Aorta (tissue), 5 donors: ENCODE results near the gene FFAR1. TPM values are rescaled to one million over a fixed set of nuclear protein-coding genes. Genes with fewer than 3 reads are reported as not detected.

Source experiments
- ATAC-seq: fragments of 200-7000 bp; cut with Tn5 transposase; one replicate; pipeline ENCODE4 v1.9.1; 2022; ENCODE audit warnings: moderate library complexity; ENCODE audit not compliant: low FRiP score
- DNase-seq, 2 donors: peaks; one replicate each; pipeline ENCODE4 v3.0.0-alpha.2; 2020
- H3K27ac ChIP-seq, 2 donors: one replicate each; pipeline ENCODE4 v1.5.1; 2013; ENCODE audit warnings: low read length in 2 of 2, mild to moderate bottlenecking in 2 of 2, moderate library complexity in 2 of 2, control low read depth in 1 of 2, inconsistent platforms in 1 of 2, low read depth in 1 of 2
- H3K27me3 ChIP-seq, 2 donors: one replicate each; pipeline ENCODE4 v1.6.1; 2013; ENCODE audit warnings: control low read depth in 1 of 2, low read length in 1 of 2, mild to moderate bottlenecking in 1 of 2, moderate library complexity in 1 of 2; ENCODE audit not compliant: insufficient read depth in 2 of 2, control insufficient read depth in 1 of 2
- H3K36me3 ChIP-seq, 2 donors: one replicate each; pipeline ENCODE4 v1.6.1; 2013; ENCODE audit warnings: control low read depth in 1 of 2, low read length in 1 of 2, mild to moderate bottlenecking in 1 of 2; ENCODE audit not compliant: insufficient read depth in 2 of 2, control insufficient read depth in 1 of 2
- H3K4me1 ChIP-seq, 2 donors: one replicate each; pipeline ENCODE4 v1.6.1; 2013; ENCODE audit warnings: low read length in 2 of 2, control low read depth in 1 of 2, mild to moderate bottlenecking in 1 of 2, moderate library complexity in 1 of 2; ENCODE audit not compliant: insufficient read depth in 2 of 2, control insufficient read depth in 1 of 2
- H3K4me3 ChIP-seq, 2 donors: one replicate each; pipeline ENCODE4 v1.5.1; 2013; ENCODE audit warnings: low read length in 2 of 2, control low read depth in 1 of 2, mild to moderate bottlenecking in 1 of 2
- H3K9me3 ChIP-seq: one replicate; pipeline ENCODE4 v1.6.1; 2013; ENCODE audit warnings: mild to moderate bottlenecking, low read length; ENCODE audit not compliant: control insufficient read depth
- WGBS, 2 donors: extraction: QIAGEN DNeasy Blood & Tissue Kit; methylation state at CpG; one replicate each; pipeline ENCODE4 v1.1.7; 2013; 5-methylcytosine and 5-hydroxymethylcytosine counted together
- intact Hi-C, 2 donors: fragments of 100-400 bp; cut with DNase I; formaldehyde crosslinking; loops; one replicate each; pipeline versions ENCODE4 v1.14.2 to v1.15.0; 2022
- polyA plus RNA-seq, 2 donors: library from polyadenylated mRNA; stranded (reverse); fragments of 200-250 nt; gene quantifications; one replicate each; pipeline ENCODE4 v1.2.3, GENCODE V29; 2013
- total RNA-seq, 2 donors: library from RNA; stranded (reverse); fragmentation: NEBNext Ultra II Directional; extraction: Animal tissue kit (Norgen Biotek cat#: 25700); gene quantifications; one replicate each; pipeline ENCODE4 v1.2.1, GENCODE V29; 2021
- donor health status: healthy with polysubstance abuse.
- donor health status: Bipolar disorder and iron deficiency.
- donor health status: DM: no; HTN: no; CAD: no.
- donor health status: DM: no; HTN: no; CAD: no.
- donor health status: DM: yes; HTN: yes; CAD: no.

FFAR1 gene
- total and polyA plus RNA-seq, 4 donors: not detected

GRCh38 chr19:35334144-35334753, 13.5 kb upstream of the FFAR1 start:
- intact Hi-C loops: no loop called here
- ATAC-seq (no peak), DNase-seq (no peak)
- no peak overlapping the region for H3K27ac ChIP-seq
- WGBS, 2 donors: 76 to 81% methylated on average over 10 of the region's 10 CpGs
- H3K36me3 ChIP-seq: no peaks in the 10 kb centered on the region
- H3K4me3 ChIP-seq: no peak overlapping the region
- H3K9me3 ChIP-seq: no peaks in the 10 kb centered on the region
- H3K27me3 ChIP-seq: no peaks in the 10 kb centered on the region
- H3K4me1 ChIP-seq: no peaks in the 10 kb centered on the region

GRCh38 chr19:35336166-35336955, 11.3 kb upstream of the FFAR1 start:
- H3K27me3 ChIP-seq: no peaks in the 10 kb centered on the region
- 83 to 85% methylated on average over 21 of the region's 21 CpGs for WGBS, 2 donors
- peak; percentile 11 for ATAC-seq
- H3K4me1 ChIP-seq: no peaks in the 10 kb centered on the region
- H3K27ac ChIP-seq: no peak overlapping the region
- DNase-seq: peak in 1 of 2 donors; percentile 6
- H3K36me3 ChIP-seq: no peaks in the 10 kb centered on the region
- intact Hi-C loops: no loop called here
- H3K4me3 ChIP-seq: no peak overlapping the region
- H3K9me3 ChIP-seq: no peaks in the 10 kb centered on the region

GRCh38 chr19:35337097-35337983, 10.4 kb upstream of the FFAR1 start:
- 75 to 77% methylated on average over 25 of the region's 25 CpGs for WGBS, 2 donors
- no peaks in the 10 kb centered on the region for H3K36me3 ChIP-seq
- no peaks in the 10 kb centered on the region for H3K4me1 ChIP-seq
- intact Hi-C loops: no loop called here
- H3K27me3 ChIP-seq: no peaks in the 10 kb centered on the region
- DNase-seq: peak in 1 of 2 donors; percentile 21
- no peak overlapping the region for H3K27ac ChIP-seq
- no peaks in the 10 kb centered on the region for H3K9me3 ChIP-seq
- no peak for ATAC-seq
- no peak overlapping the region for H3K4me3 ChIP-seq

GRCh38 chr19:35337984-35338296, 9.8 kb upstream of the FFAR1 start:
- no peak for ATAC-seq
- Histone ChIP-seq H3K27ac (no peak overlapping the region), H3K36me3 (no peaks in the 10 kb centered on the region), H3K9me3 (no peaks in the 10 kb centered on the region), H3K4me3 (no peak overlapping the region), H3K4me1 (no peaks in the 10 kb centered on the region), H3K27me3 (no peaks in the 10 kb centered on the region)
- DNase-seq: no peak
- 78 to 79% methylated on average over 13 of the region's 13 CpGs for WGBS, 2 donors
- intact Hi-C loops: no loop called here

GRCh38 chr19:35340431-35340830, 7.3 kb upstream of the FFAR1 start:
- no peak overlapping the region for H3K4me3 ChIP-seq
- ATAC-seq: no peak
- H3K9me3 ChIP-seq: no peaks in the 10 kb centered on the region
- 83 to 86% methylated on average over 11 of the region's 11 CpGs for WGBS, 2 donors
- no peak overlapping the region for H3K27ac ChIP-seq
- DNase-seq: peak in 1 of 2 donors; percentile 17
- intact Hi-C loops: no loop called here
- no peaks in the 10 kb centered on the region for H3K36me3 ChIP-seq
- no peaks in the 10 kb centered on the region for H3K27me3 ChIP-seq
- H3K4me1 ChIP-seq: no peaks in the 10 kb centered on the region

GRCh38 chr19:35341006-35341405, 6.7 kb upstream of the FFAR1 start:
- intact Hi-C loops: no loop called here
- ATAC-seq: no peak
- WGBS, 2 donors: 81 to 82% methylated on average over 16 of the region's 16 CpGs
- Histone ChIP-seq H3K27me3 (no peaks in the 10 kb centered on the region), H3K9me3 (no peaks in the 10 kb centered on the region), H3K36me3 (no peaks in the 10 kb centered on the region), H3K4me1 (no peaks in the 10 kb centered on the region), H3K27ac (no peak overlapping the region), H3K4me3 (no peak overlapping the region)
- DNase-seq: peak; percentile 23 to 75

GRCh38 chr19:35341565-35342225, 6.0 kb upstream of the FFAR1 start:
- WGBS, 2 donors: 86 to 87% methylated on average over 14 of the region's 14 CpGs
- no peaks in the 10 kb centered on the region for H3K4me1 ChIP-seq
- no peaks in the 10 kb centered on the region for H3K27me3 ChIP-seq
- DNase-seq (peak; percentile 31 to 66), ATAC-seq (no peak)
- no peak overlapping the region for H3K4me3 ChIP-seq
- H3K9me3 ChIP-seq: no peaks in the 10 kb centered on the region
- intact Hi-C loops: no loop called here
- H3K27ac ChIP-seq: no peak overlapping the region
- H3K36me3 ChIP-seq: no peaks in the 10 kb centered on the region

- DNase-seq: peak in 1 of 2 donors; percentile 31
- Histone ChIP-seq H3K27me3 (no peaks in the 10 kb centered on the region), H3K4me1 (no peaks in the 10 kb centered on the region), H3K36me3 (no peaks in the 10 kb centered on the region), H3K4me3 (no peak overlapping the region), H3K9me3 (no peaks in the 10 kb centered on the region), H3K27ac (no peak overlapping the region)
- 38 to 41% methylated on average over 5 of the region's 5 CpGs for WGBS, 2 donors
- intact Hi-C loops: no loop called here
- ATAC-seq: no peak
Measured at GRCh38 chr19:35342430-35342829, 5.3 kb upstream of the FFAR1 start.
